Ectodermal cell (in vitro differentiated cells): ENCODE measurements around the gene LRRC32.

ENCODE experiments used
- H3K27ac ChIP-seq: 2 replicates; pipeline ENCODE4 v1.7.0; 2013; ENCODE audit warnings: mild to moderate bottlenecking, low read depth, low read length; ENCODE audit not compliant: insufficient read depth, poor library complexity, severe bottlenecking
- H3K27me3 ChIP-seq: 2 replicates; pipeline ENCODE4 v1.7.0; 2013; ENCODE audit warnings: mild to moderate bottlenecking, low read length; ENCODE audit not compliant: insufficient read depth, control insufficient read depth, poor library complexity, severe bottlenecking
- H3K36me3 ChIP-seq: one replicate; pipeline ENCODE4 v1.7.0; 2013; ENCODE audit warnings: low read length; ENCODE audit not compliant: control insufficient read depth, insufficient read depth
- H3K4me1 ChIP-seq: one replicate; pipeline ENCODE4 v1.7.0; 2013; ENCODE audit warnings: low read length; ENCODE audit not compliant: control insufficient read depth, insufficient read depth
- H3K4me3 ChIP-seq: 2 replicates; pipeline ENCODE4 v1.7.0; 2013; ENCODE audit warnings: low read depth, low read length, control low read depth; ENCODE audit not compliant: insufficient read depth
- H3K9me3 ChIP-seq: 2 replicates; pipeline ENCODE4 v1.7.0; 2013; ENCODE audit warnings: mild to moderate bottlenecking, low read length, moderate library complexity; ENCODE audit not compliant: control insufficient read depth
- WGBS, 2 experiments: methylation state at CpG; one replicate each; pipeline ENCODE4 v1.1.7; 2013; ENCODE audit warnings: missing lambda C conversion rate in 2 of 2; 5-methylcytosine and 5-hydroxymethylcytosine counted together

The LRRC32 gene

DNA sequence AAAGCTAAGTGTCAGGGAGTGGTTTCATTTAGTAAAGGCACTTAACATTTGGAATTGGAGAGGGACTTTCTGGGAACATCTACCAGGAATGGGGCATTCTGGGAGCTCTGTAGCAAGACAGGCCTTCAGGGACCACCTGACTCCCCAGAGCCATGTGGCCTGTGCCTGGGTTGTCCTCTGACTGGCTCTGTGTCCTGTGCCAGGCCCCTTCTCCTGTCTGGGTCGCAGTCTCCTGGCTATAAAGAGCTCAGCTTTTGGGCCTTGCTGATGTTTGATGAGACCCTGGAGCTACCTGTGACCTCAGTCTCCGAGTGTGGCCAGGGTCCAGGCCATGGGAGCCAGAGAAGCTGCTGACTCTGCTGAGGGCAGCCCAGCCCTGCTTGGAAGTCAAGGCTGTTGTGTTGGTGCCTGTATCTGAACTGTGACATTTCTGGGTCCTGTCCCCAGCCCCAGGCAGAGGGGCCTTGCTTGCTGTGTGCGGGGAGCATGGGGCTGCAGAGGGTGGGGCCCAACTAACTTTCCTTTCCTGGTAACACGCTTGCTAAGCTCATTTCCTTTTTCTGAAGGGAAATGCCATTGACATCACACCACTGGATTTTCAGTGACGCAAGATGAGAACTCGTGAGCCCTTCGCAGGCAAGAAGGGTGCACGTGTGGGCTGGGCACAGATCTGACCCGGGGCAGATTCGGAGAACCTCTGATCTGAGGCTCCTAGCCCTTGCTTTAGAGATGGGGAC, 41.3 kb downstream of the LRRC32 start:
- WGBS, 2 experiments: 92 to 94% methylated on average over 10 of the region's 10 CpGs
- Histone ChIP-seq H3K27me3 (no peaks in the 10 kb centered on the region), H3K27ac (no peak overlapping the region)

GRCh38 chr11:76628408-76628947, 42.1 kb downstream of the LRRC32 start:
- no peak overlapping the region for H3K27ac ChIP-seq
- H3K9me3 ChIP-seq: no peaks in the 10 kb centered on the region
- 90 to 94% methylated on average over 8 of the region's 8 CpGs for WGBS, 2 experiments
- H3K36me3 ChIP-seq: no peaks in the 10 kb centered on the region
- no peaks in the 10 kb centered on the region for H3K27me3 ChIP-seq
- no peaks in the 10 kb centered on the region for H3K4me1 ChIP-seq
- H3K4me3 ChIP-seq: no peak overlapping the region

More for the DNA sequence above, 41.3 kb downstream of the LRRC32 start:
- no peaks in the 10 kb centered on the region for H3K4me1 ChIP-seq
- H3K9me3 ChIP-seq: no peaks in the 10 kb centered on the region
- no peak overlapping the region for H3K4me3 ChIP-seq
- no peaks in the 10 kb centered on the region for H3K36me3 ChIP-seq

GRCh38 chr11:76627606-76628005, 42.9 kb downstream of the LRRC32 start:
- Histone ChIP-seq H3K4me3 (no peak overlapping the region), H3K4me1 (no peaks in the 10 kb centered on the region), H3K27ac (no peak overlapping the region), H3K36me3 (no peaks in the 10 kb centered on the region), H3K27me3 (no peaks in the 10 kb centered on the region), H3K9me3 (no peaks in the 10 kb centered on the region)
- 91% methylated on average over 7 of the region's 7 CpGs for WGBS, 2 experiments

- H3K4me1 ChIP-seq: no peaks in the 10 kb centered on the region
- H3K27me3 ChIP-seq: no peaks in the 10 kb centered on the region
- H3K36me3 ChIP-seq: no peaks in the 10 kb centered on the region
- H3K9me3 ChIP-seq: no peaks in the 10 kb centered on the region
- no peak overlapping the region for H3K4me3 ChIP-seq
- WGBS, 2 experiments: 96 to 97% methylated on average over 6 of the region's 6 CpGs
- H3K27ac ChIP-seq: no peak overlapping the region
Observed at GRCh38 chr11:76626921-76627401, 43.6 kb downstream of the LRRC32 start.

- Histone ChIP-seq H3K4me1 (no peaks in the 10 kb centered on the region), H3K27ac (no peak overlapping the region), H3K4me3 (no peak overlapping the region), H3K9me3 (no peaks in the 10 kb centered on the region), H3K36me3 (no peaks in the 10 kb centered on the region), H3K27me3 (no peaks in the 10 kb centered on the region)
- 93 to 95% methylated on average over 3 of the region's 3 CpGs for WGBS, 2 experiments
Observed at GRCh38 chr11:76626266-76626665, 44.3 kb downstream of the LRRC32 start.

- H3K27ac ChIP-seq: no peak overlapping the region
- H3K27me3 ChIP-seq: no peaks in the 10 kb centered on the region
- H3K36me3 ChIP-seq: no peaks in the 10 kb centered on the region
- H3K9me3 ChIP-seq: no peaks in the 10 kb centered on the region
- H3K4me3 ChIP-seq: no peak overlapping the region
- 91 to 100% methylated on average over 1 of the region's 1 CpG for WGBS, 2 experiments
- no peaks in the 10 kb centered on the region for H3K4me1 ChIP-seq
Observed at GRCh38 chr11:76625472-76626186, 44.9 kb downstream of the LRRC32 start.

DNA sequence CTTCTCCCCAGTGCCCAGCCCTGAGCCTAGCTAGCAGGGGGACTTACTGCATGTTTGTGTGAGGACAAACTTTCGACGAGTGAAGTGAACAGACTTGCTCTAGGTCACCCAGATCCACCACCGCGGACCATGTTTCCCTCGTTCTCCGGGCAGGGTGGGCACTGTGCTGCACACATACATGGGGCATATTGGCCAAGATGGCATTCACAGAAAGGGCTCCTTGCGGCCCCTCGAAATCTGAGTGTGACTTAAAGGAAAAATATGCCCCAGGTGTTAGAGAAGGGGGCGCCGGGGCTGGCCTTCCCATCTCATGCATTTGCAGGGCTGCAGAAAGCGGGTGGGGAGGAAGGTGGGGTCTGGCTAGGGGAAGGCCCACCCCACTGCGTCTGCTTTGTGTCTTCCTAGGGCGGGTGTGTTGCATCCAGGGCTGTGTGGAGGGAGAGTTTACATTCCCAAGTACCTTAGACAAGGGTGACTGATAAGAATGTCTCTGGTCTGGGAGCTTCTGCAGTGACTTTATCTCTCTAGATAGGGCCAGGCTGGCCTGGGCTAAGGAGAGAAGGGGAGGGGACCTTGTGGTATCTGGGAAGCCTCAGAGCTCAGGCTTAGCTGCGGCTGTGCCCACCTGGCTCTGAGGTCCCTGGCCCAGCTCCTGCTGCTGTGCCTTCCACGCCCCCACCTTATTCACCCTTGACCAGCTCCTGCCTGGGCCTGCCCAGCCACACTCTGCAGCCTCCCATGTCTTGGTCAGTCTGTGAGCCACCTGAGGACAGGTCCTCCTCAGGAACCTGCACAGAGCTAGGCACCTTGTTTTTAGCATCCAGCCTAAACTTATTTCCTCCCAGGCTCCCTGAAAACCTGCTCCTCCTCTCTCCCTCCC, 45.8 kb downstream of the LRRC32 start:
- 90 to 92% methylated on average over 15 of the region's 15 CpGs for WGBS, 2 experiments
- H3K9me3 ChIP-seq: no peaks in the 10 kb centered on the region
- H3K27me3 ChIP-seq: no peaks in the 10 kb centered on the region
- no peaks in the 10 kb centered on the region for H3K36me3 ChIP-seq
- H3K27ac ChIP-seq: no peak overlapping the region
- H3K4me1 ChIP-seq: no peaks in the 10 kb centered on the region
- no peak overlapping the region for H3K4me3 ChIP-seq

DNA sequence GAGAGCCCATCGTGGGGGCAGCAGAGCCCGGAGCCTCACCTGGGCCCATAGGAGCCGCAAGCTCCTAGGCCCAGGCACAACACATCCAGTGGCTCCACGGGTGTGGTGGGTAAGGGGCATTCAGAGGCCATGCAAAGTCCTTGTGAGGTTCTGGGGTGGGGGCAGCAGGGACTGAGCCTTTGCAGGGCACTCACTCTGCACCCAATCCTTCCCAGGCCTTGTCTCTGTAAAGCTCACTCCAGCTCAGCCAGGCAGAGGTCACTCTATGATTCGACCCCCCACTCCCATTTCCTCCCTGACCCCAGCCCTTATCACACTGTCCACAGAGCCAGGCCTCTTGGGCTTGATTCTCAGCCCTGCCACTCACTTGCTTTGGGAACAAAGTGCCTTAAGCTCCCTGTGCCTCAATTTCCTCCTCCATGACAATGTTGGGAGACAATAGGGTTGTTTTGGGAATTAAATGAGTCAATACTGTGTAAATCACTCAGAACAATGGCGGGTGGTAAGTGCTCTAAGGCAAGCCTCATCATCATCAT, 46.6 kb downstream of the LRRC32 start:
- Histone ChIP-seq H3K27ac (no peak overlapping the region), H3K4me1 (no peaks in the 10 kb centered on the region), H3K9me3 (no peaks in the 10 kb centered on the region), H3K36me3 (no peaks in the 10 kb centered on the region), H3K4me3 (no peak overlapping the region), H3K27me3 (no peaks in the 10 kb centered on the region)
- WGBS, 2 experiments: 88 to 89% methylated on average over 6 of the region's 6 CpGs

DNA sequence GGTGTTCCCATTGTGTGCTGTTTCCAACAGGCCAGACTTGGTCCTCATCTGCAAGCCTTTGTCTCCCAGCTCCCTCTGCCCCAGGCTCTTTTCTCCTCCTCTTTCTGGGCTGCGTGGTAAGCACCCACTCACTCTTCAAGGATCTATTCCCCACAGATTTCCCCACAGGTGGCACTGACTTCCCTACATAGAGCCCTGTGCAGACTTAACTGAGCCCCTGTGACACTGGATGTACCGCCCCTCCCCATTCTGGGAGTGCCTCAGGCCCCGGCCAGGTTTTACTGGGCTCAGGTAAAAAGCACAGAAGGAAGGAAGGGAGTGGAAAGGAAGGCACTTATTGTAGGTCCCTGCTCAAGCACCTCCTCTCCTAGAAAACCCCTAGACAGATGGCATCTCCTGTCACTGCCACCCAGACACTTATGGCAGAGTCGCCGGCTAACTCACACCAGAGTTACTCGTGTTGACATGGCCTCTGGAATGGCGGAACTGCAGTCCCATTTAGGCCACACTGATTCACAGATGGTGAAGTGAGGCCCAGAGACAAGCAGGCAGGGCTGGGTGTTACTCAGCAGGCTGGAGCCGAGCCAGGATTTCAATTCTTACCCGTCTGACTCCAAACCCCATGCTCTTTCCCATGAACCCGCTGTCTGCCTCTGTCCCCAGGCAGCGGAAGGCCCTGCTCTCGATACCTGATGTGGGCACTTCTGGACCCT, 47.2 kb downstream of the LRRC32 start:
- Histone ChIP-seq H3K9me3 (no peaks in the 10 kb centered on the region), H3K27ac (no peak overlapping the region), H3K36me3 (no peaks in the 10 kb centered on the region), H3K27me3 (no peaks in the 10 kb centered on the region), H3K4me1 (no peaks in the 10 kb centered on the region), H3K4me3 (no peak overlapping the region)
- 90% methylated on average over 12 of the region's 12 CpGs for WGBS, 2 experiments
